GM20000 (cell line): ENCODE results near the gene FHIT.

Source experiments
- DNase-seq: peaks from one replicate; pipeline ENCODE4 v3.0.0; 2012; ENCODE audit warnings: low spot score
- TF ChIP-seq, protein P1 (sequence below): IDR thresholded peaks from 2 replicates; pipeline ENCODE4 v1.5.1; 2012; ENCODE audit warnings: mild to moderate bottlenecking, control low read depth; ENCODE audit errors: extremely low read depth, missing control alignments

Gene FHIT

DNA sequence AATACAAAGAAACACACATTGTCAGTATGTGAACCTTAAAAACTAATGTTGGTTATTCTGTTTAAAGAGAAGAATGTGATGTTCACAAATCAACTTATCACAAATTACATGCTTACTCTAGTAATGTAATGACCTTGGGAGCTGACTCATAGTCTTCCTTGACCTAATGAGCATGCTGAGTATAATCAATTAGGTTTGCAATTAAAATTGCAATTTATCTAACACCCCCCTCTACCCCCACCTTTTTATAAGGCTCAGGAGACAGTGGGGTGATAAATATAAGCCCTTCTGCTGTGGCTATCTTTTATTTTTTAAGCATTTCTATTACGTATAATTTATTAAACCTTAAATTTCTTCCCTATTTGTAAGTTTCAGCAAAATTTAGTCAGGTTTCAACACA is 1253.7 kb downstream of the FHIT start:
- TF ChIP-seq, protein P1, sequence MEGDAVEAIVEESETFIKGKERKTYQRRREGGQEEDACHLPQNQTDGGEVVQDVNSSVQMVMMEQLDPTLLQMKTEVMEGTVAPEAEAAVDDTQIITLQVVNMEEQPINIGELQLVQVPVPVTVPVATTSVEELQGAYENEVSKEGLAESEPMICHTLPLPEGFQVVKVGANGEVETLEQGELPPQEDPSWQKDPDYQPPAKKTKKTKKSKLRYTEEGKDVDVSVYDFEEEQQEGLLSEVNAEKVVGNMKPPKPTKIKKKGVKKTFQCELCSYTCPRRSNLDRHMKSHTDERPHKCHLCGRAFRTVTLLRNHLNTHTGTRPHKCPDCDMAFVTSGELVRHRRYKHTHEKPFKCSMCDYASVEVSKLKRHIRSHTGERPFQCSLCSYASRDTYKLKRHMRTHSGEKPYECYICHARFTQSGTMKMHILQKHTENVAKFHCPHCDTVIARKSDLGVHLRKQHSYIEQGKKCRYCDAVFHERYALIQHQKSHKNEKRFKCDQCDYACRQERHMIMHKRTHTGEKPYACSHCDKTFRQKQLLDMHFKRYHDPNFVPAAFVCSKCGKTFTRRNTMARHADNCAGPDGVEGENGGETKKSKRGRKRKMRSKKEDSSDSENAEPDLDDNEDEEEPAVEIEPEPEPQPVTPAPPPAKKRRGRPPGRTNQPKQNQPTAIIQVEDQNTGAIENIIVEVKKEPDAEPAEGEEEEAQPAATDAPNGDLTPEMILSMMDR: no peak
- DNase-seq: no peak

DNA sequence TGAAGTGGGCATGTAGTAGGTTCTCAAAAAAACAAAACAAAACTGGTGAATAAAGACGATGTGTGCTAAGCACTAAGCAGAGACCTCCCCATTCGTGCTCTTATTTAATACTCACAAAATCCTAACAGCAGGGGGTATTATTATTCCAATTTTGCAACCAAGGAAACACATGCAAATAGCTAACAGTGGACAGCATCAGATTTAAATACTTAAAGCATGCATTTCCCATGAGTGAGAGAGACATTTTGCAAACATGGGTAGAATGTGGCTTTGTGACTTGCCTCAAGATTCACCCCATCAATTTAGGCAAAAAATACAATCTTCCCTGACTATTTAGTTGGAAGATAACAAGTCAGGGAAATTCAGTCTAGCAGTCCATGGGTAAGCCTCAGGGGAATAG is 1255.2 kb downstream of the FHIT start:
- no peak for DNase-seq
- TF ChIP-seq, protein P1: no peak

DNA sequence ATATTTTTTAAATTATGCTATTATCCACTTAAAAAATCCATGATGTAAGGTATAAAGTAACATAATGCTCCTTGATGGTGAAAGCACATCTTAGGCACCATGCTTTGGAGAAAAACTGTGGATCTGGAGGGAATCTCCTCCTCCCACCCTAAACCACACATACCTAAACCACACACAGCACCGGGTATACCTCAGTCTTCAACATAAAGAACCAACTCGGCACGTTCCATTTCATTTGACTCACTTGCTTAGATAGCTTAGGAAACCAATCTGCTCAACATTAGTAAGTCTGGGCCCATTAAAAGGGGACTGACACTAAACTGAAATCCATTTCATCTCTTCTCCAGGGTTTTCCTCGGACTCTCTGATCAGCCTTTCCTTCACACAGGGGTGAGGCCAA is 1255.7 kb downstream of the FHIT start:
- TF ChIP-seq, protein P1: no peak
- DNase-seq: no peak

DNA sequence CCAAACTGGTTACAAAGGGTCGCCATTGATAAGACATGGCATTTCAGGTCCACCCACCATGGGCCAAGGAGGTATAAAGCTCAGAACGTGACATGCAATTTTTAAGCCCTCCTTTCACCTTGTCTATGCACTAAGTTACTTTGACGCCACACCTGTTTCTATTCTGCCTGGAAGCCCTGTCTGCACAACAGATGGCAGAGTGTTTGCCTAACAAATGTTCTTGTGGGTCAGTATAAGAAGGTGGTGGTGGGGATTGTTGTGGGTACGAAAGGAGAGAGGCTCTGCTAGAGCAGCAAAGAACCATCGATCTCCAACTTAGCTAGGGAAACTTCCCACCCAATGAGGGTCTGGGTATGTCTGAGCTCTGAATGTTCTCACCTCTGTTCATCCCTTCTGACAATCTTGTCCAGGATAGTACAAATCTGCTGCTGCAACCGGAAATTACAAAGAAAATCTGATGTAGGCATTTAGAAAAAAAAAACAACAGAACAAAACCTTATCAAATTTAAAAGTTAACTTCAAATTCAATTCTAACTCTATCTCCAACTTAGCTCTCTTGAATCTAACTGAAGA is 1256.4 kb downstream of the FHIT start:
- TF ChIP-seq, protein P1: no peak
- no peak for DNase-seq

DNA sequence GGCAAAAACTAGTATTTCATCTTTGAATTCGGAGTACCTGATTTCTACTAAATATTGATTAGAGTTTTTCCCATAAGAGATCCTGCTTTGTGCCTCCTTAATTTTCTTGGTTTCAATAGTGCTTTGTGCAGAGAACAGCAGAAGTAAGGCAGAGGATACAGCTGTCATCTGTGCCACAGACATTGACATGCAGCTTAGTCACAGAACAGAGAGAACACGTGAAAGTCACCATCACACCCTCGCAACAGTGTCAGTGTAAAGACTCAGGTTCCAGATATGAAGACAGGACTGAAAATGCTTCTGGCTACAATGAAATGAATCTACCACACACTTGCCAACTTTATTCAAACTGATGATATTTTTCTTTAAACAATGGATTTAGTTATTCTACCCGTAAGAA is 1258.7 kb downstream of the FHIT start:
- DNase-seq: no peak
- TF ChIP-seq, protein P1: no peak

DNA sequence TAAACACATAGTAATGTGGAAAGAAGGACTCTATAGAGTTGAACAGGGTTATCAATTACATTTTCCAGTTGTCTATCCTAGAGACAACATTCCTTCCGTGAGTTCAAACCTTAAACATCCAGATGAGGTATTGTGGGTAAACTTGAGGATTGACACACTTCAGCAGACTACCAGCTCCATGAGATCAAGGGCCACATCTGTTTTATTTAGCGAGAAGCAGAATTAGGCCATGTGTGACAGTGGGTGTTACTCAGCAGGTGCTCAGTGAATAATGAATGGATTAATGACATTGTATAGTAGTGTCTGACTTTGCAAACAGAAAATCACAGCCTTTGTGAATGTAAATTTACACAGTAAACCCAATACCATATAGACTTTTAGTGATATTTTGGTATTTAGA is 1260.3 kb downstream of the FHIT start:
- DNase-seq: no peak
- TF ChIP-seq, protein P1: no peak

DNA sequence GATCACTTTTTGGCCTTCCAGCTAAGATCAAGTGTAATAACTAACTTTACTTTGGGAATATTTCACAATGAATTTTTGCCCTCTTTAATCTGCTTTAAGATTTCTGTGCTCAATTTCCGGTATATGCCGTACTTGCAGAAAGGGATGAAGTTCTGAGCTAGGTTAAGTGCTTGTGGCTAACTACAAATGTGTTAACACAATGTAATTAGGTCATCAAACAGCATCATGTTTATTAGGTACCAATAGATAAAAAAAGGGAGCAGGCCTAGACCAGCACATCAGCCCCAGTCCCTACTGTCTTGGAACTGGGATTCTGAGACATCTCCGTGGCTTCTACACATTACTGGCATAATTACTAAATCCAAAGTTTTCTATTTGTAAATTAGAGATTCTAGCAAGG is 1268.7 kb downstream of the FHIT start:
- TF ChIP-seq, protein P1: no peak
- DNase-seq: no peak

DNA sequence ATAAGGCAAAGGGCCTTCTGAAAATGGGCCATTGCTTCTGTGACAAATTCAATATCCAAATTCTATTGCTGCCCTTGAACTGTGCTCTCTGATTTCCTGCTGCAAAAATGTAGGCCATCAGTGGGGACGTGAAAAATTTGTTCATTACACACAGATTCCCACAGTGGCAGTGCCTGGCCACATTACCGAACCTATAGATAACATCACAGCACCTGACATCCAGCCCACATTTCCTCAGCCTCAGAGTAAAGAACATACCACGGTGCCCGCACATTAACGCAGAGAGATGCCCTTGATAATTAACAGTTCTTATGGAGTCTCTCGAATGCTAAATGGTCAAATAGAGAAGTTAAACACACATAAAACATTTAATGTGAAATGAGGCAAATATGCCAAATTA is 1269.9 kb downstream of the FHIT start:
- DNase-seq: no peak
- TF ChIP-seq, protein P1: no peak
